ENCODE results near the gene TEC.

Gene TEC

GRCh38 chr4:48126621-48127020, 143.0 kb downstream of the TEC start:
- TF ChIP-seq FOXP2 (optimal IDR thresholded peaks at IDR 0.05; ENCODE audit: borderline replicate concordance, extremely low read depth, extremely low read length, insufficient read depth) (no peak), SIN3A (IDR thresholded peaks at IDR 0.05; ENCODE audit: borderline replicate concordance, insufficient read depth, low read length) (no peak), POLR2AphosphoS5 (IDR thresholded peaks at IDR 0.05; ENCODE audit: low read depth, low read length) (no peak), TAF1 (IDR thresholded peaks at IDR 0.05; ENCODE audit: borderline replicate concordance, insufficient read depth, low read length) (no peak), REST (IDR thresholded peaks at IDR 0.05; ENCODE audit: insufficient read depth in 1 of 2, low read depth in 2 of 2, low read length in 2 of 2) (no peak)

GRCh38 chr4:48124870-48125269, 144.8 kb downstream of the TEC start:
- TF ChIP-seq TAF1 (IDR thresholded peaks at IDR 0.05; ENCODE audit: borderline replicate concordance, insufficient read depth, low read length) (no peak), FOXP2 (optimal IDR thresholded peaks at IDR 0.05; ENCODE audit: borderline replicate concordance, extremely low read depth, extremely low read length, insufficient read depth) (no peak), POLR2AphosphoS5 (IDR thresholded peaks at IDR 0.05; ENCODE audit: low read depth, low read length) (no peak)

GRCh38 chr4:48122756-48123155, 146.9 kb downstream of the TEC start:
- TF ChIP-seq REST (IDR thresholded peaks at IDR 0.05; ENCODE audit: insufficient read depth in 1 of 2, low read depth in 2 of 2, low read length in 2 of 2) (no peak), FOXP2 (optimal IDR thresholded peaks at IDR 0.05; ENCODE audit: borderline replicate concordance, extremely low read depth, extremely low read length, insufficient read depth) (no peak), POLR2AphosphoS5 (IDR thresholded peaks at IDR 0.05; ENCODE audit: low read depth, low read length) (no peak), TAF1 (IDR thresholded peaks at IDR 0.05; ENCODE audit: borderline replicate concordance, insufficient read depth, low read length) (no peak), SIN3A (IDR thresholded peaks at IDR 0.05; ENCODE audit: borderline replicate concordance, insufficient read depth, low read length) (no peak)

GRCh38 chr4:48121180-48121579, 148.5 kb downstream of the TEC start:
- TF ChIP-seq FOXP2 (optimal IDR thresholded peaks at IDR 0.05; ENCODE audit: borderline replicate concordance, extremely low read depth, extremely low read length, insufficient read depth) (no peak), TAF1 (IDR thresholded peaks at IDR 0.05; ENCODE audit: borderline replicate concordance, insufficient read depth, low read length) (no peak), POLR2AphosphoS5 (IDR thresholded peaks at IDR 0.05; ENCODE audit: low read depth, low read length) (no peak), REST (IDR thresholded peaks at IDR 0.05; ENCODE audit: insufficient read depth in 1 of 2, low read depth in 2 of 2, low read length in 2 of 2) (no peak), SIN3A (IDR thresholded peaks at IDR 0.05; ENCODE audit: borderline replicate concordance, insufficient read depth, low read length) (no peak)

GRCh38 chr4:48120132-48120531, 149.5 kb downstream of the TEC start:
- TF ChIP-seq REST (IDR thresholded peaks at IDR 0.05; ENCODE audit: insufficient read depth in 1 of 2, low read depth in 2 of 2, low read length in 2 of 2) = no peak
- no peak for TF ChIP-seq TAF1 (IDR thresholded peaks at IDR 0.05; ENCODE audit: borderline replicate concordance, insufficient read depth, low read length)
- no peak for TF ChIP-seq SIN3A (IDR thresholded peaks at IDR 0.05; ENCODE audit: borderline replicate concordance, insufficient read depth, low read length)
- TF ChIP-seq POLR2AphosphoS5 (IDR thresholded peaks at IDR 0.05; ENCODE audit: low read depth, low read length) = no peak
- no peak for TF ChIP-seq FOXP2 (optimal IDR thresholded peaks at IDR 0.05; ENCODE audit: borderline replicate concordance, extremely low read depth, extremely low read length, insufficient read depth)
